Suppressor macrophage treated with lipopolysaccharide for 4 hours (primary cell): ENCODE data around the gene BCOR.

Source experiments
- DNase-seq: peaks from one replicate; pipeline ENCODE4 v3.0.0-alpha.2; 2020

BCOR gene

DNA sequence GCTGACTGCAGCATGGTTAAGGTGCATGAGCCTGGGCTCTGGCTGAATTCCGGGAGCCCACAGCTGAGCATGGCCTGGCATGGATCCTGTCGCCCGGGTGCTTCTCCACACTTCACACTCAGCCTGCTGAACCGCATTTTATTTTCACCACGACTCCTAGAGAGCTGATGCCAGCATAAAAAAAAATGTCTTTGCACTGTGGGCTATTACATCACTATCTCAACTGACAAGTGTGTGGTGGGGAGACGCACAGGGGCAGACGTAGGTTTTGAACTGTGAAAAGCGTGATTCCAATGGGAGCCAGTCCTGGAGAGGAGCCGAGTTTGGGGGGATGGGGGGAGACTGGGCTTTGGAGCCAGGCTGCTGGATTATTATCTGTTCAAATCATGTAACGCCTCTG is 36.8 kb downstream of the BCOR start:
- DNase-seq: no peak

DNA sequence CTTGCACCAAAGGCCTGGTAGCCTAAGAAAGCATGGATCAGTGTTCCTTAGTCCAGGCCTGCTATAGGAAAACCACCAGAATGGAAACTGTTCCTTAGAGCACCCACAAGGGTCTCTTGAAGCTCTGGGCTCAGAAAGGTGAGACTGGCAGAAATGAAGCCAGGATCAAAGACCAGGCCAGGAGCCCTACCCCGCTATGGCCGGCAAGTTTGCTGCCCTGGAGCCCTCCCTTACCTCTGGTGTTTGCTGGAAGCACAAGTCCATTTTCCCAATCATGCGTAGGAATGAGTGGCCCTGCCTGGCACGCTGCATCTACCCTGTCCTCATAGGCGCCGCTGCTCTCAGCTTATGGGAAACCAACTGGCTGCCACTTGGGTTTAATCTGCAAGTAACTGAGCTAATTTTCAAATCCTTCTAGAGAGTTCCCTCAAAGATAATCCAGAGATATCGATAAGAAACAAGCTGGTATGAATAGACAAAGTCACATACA is 37.4 kb downstream of the BCOR start:
- DNase-seq: no peak

DNA sequence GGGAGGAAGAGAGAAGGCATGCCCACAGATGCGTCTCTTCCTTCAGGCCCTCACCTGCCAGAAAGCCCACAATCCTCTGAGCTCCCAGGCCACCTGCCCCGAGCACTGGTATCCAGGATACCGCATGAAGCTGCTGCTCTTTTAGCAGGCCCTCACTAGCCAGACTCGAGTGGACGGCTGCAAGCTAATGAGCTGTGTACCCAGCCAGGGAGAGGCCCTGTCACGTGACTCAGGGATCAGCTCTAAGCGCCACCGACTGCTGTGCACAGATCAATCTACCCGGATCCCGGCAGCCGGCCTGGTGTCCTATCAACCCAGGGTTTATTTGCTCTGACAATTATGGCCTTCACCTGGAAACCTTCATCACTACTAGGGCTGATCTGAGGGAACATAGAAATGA is 39.0 kb downstream of the BCOR start:
- no peak for DNase-seq

DNA sequence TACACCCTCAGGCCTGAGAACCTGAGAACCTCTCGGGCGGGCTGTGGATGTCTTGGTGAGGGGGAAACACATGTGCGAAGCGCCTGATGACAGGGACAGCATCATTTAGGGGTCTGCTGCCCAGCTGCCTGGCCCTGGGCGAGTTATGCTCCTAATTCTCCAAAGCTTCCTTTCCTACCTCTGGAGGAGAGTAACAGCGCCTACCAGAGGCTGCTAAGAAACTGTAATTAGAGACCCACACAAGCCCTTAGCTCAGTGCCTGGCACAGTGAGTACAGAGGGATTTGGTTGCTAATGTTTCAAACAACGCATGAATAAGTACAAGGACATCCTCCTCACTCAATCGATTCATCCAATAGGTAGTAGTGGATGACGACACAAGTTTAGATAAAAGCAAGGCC is 40.4 kb downstream of the BCOR start:
- DNase-seq: no peak

DNA sequence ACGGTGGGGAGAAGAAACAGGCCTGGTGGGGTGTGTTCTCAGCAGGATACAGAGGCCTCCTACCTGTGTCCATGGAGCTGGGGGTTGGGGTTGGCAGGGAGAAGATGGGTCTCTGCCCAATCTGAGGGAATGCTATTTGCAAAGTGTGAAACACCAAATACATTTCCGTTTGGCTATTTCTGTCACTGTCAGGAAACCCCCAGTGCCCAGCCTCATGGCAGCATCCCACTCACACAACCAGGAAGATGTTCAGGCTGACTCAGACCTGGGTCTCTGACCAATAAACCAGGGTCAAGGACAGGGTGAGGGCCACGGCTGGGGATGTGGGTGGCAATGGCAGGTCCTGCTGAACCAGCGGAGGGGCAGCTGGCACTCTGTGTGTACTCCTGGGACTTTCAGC is 41.3 kb downstream of the BCOR start:
- peak; percentile 40 for DNase-seq

DNA sequence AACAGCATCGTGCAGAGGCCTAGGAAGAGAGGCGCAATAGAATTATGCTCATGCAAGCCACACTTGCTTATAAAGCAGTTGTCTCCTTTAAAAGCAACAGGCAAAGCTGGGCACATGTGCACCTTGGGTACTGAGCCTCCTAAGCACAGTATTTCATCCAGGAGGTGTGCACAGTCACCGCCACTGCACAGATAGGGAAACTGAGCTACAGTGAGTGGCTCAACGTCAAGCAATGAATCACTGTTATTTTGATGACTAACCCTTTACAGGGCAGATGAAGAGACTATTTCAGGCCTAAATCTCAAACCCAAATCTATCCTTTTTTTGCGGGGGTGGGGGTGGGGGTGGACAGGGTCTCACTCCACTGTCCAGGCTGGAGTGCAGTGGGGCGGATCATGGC is 42.3 kb downstream of the BCOR start:
- no peak for DNase-seq

DNA sequence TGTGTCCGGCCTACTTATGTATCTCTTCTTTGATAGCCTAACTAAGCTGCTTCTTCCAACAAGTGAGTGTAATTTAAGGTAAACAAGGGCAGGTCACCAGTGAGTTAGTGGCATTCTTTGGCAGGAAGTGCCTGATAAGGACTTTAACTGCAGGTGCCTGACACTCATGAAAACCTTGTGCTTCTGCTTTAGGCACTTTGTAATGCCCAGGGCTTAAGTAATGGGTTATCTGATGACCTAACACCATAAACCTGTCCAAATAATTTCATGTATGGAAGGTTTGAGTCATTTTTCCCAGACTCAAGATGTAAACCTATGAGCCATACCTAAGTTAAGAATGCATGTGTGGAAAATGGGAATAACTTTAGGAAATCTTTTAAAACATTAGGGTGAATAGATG is 43.0 kb downstream of the BCOR start:
- DNase-seq: no peak

DNA sequence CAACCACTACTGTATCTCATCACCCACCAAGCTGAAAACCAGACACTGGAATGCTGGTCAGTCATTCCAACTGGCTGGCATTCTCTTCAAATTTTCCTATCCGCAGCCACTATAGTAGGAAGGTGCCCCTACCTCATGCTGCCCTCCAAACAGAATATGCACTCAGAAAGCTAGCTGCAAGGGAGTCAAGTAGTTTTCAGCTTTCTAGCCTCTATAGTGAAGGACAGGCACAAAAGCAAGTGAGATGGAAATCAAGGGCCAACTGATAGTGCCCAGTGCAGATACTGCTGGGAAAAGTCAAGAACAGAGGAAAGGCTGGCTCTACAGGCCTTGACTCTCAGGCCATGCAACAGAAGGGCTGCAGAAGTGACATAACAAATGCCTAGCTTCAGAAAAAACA is 47.2 kb downstream of the BCOR start:
- DNase-seq: no peak

DNA sequence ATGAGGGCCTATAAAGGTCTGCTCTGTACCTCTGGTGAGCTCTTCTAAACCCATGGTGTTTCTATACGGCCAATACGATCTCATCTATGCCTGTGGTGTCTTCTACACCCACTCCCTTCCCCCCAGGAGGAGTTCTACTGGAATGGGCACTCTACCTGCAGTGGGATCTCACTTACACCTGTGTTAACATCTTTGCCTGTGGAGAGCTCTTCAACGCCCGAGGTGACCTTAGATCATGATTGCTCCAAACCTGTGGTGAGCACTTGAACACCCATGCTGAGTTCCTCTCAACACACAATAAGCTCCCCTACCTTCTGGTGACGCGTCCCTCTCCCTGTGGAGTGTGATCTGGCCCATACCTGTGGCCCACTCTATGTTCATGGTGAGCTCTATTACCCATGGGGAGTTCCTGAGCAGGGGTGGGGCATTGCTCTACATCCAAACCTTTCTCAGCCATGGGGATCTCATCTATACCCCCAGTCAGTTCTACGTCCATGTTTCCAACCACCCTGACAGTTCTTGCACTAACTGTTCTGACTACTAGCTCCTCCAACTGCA is 48.6 kb downstream of the BCOR start:
- no peak for DNase-seq

DNA sequence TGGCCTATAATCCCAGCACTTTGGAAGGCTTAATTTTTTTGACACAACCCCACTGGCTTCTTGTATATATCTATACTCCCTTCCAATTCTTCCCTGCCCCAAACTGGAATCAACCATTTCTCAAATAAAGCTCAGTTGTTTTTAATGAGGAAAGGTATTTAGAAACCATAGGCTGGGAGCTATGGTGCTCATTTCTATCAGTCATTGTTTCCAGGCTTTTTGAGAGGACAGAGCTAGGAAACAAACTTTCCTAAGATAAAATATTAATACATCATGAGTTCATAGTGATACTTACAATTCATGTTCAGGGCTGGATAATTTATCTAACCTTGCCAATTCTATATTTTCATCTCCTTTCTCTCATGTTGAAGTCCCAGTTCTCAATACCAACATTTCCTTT is 50.3 kb downstream of the BCOR start:
- DNase-seq: no peak

DNA sequence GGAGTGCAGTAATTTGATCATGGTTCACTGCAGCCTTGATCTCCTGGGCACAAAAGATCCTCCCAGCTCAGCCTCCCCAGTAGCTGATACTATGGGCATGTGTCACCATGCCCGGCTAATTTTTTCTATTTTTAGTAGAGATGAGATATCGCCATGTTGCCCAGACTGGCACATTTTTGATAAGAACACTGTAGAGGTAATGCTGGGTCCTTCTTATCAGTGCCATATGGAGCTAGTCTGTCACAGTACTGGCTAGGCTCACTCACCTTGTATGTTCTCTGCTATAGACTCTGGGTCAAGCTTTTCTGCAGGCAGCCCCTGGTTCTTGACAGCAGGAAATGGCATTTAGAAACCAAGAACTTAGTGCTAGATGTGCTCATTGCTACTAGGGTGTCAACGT is 53.9 kb downstream of the BCOR start:
- no peak for DNase-seq

DNA sequence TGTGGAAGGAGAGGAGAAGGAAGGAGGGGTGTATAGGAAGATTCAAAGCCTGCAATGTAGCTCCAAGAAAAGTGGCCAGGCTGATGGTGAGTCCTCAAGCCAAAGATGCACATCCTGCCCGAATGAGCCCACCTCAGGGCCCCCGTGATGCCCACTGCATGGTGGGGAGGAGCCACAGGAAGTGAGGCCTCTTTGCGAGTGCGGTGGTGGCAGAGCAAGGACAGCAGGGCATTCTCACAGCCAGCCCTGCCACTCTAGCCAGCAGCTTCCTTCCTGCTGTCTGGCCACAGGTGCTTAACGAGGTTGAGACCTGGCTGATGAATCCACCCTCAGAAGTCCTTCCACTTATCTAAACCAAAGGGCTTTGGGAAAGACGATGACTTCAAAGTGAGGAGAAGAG is 55.8 kb downstream of the BCOR start:
- DNase-seq: no peak

DNA sequence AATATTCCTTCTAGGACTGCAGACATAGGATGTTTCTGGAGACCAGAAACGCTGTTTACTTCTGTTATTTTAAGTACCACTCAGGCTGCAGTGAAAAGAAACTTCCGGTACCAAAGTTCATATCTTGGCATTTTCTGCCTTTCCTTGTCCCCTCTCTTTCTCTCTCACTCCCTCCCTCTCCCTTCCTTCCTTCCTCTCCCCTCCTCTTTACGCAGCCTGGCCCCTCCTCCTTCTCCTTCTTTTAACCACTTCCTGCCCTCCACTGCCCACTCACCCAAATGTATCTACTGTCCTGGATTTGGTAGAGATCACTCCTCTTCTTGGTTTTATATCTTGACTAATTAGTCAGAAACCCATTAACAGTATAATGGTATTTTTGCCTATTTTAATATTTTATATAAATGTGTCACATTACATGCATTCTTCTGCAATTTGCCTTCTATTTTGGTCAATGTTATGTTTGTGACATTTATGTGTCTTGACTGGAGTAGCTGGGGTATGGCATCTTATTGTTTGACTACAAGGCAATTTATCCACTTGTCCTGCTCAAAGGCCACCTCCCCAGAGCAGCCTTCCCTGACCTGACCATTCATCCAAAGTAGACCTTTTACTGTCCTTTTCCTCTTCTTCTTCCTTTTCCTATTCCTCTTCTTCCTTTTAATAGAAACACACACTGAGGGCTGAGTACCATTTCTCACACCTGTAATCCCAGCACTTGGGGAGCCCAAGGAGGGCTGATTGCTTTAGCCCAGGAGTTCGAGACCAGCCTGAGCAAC is 56.9 kb downstream of the BCOR start:
- no peak for DNase-seq

DNA sequence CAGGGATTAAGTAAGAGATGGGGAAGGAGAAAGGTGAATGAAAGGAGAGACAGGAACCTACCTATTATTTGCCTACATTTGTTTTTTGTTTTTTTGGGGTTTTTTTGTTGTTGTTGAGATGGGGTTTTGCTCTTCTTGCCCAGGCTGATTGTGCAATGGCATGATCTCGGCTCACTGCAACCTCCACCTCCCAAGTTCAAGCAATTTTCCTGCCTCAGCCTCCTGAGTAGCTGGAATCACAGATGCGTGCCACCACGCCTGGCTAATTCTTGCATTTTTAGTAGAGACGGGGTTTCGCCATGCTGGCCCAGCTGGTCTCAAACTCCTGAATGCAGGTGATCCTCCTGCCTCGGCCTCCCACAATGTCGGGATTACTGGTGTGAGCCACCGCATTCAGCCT is 57.9 kb downstream of the BCOR start:
- no peak for DNase-seq

DNA sequence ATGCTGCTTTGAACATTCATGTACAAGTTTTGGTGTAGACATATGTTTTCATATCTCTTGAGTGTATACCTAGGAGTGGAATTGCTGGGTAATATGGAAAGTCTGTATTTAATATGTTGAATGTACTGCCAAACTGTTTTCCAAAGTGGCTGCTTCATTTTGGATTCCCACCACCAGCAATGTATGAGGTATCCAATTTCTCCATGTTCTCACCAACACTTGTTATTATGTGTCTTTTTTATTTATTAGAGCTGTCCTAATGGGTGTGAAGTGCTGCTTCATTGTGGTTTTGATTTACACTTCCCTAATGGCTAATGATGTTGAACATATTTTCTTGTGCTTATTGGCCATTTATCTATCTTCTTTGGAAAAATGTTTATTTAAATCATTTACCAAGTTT is 60.4 kb downstream of the BCOR start:
- DNase-seq: no peak

DNA sequence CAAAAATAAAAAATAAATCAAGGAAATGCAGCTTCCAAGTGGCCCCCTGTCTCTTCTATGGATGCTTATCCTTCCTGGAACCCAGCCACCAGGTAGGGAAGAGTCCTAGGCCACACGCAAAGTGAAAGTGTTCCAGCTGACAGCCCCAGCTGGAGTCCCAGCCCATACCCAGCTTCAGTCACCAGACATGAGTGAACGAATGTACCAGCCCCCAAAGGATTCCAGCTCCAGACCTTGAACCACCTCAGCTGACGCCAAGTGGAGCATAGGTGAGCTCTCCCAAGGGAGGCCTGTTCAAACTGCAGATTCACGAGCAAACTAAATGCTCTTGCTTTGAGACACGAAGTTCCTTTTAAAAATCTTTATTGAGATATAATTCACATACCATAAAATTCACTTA is 62.0 kb downstream of the BCOR start:
- DNase-seq: no peak

DNA sequence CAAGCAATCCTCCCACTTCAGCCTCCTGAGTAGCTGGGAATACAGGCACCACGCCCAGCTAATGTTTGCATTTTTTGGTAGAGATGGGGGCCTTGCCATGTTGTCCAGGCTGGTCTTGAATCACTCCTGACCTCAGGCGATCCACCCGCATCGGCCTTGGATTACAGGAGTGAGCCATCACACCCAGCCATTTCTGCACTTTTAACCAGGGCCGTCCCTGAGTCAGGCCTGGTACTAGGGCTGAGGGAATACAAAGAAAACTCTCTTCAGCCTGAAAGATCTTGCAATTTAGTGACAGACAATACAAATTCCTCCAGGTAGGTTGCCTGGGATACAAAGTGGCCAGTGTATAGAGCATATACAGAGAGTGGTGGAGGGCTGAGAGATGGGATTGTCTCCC is 65.8 kb downstream of the BCOR start:
- DNase-seq: no peak

DNA sequence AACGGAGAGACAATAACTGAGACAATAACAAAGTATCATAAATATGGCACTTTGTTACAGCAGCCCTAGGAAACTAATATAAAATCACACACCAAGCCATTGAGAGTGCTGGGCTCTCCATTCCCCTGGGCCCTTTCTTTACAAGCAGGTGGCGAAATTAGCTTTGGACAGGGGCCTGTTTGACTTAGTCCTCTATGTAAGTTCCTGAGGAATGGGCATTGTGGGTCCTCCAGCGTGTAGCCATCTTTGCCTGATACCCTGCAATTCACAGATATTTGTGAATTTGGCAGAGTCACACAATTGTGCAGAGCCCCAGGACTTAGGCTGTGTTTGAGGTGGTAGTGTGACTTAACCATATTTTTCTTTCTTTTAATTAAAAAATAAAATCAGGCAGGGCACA is 67.6 kb downstream of the BCOR start:
- DNase-seq: no peak

DNA sequence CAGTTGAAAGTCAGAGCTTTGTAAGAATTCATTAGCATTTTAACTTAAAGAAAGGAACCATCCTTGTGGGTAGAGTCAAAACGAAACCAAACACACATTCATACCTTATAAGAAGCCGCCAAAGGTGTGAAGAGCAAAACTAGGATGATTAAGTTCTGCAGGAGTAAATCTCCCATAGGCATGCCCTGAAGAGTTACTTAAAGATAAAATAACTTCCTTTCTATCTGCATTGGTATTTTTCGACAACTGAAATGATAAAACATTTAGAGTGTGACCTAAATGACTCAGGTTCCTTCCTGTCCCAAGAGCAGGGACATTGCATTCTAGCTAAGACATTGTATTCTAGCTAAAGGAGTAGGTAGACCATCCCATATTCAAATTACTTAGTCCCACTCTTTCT is 75.3 kb downstream of the BCOR start:
- no peak for DNase-seq

DNA sequence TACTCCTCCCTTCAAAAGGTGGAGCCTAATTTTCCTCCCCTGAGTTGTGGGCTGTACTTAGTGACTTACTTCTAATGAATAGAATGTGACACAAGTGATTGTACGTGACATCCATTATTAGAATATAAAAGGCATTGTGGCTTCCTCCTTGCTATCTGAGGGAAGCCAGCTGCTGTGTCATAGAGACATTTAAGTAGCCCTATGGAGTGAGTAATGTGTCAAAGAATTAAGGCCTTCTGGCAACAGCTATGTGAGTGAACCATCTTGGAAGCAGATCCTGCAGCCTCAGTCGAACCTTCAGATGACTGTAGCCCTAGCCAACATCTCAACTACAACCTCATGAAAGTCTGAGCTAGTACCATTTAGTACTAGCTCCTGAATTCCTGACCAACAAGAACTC is 76.1 kb downstream of the BCOR start:
- DNase-seq: no peak

DNA sequence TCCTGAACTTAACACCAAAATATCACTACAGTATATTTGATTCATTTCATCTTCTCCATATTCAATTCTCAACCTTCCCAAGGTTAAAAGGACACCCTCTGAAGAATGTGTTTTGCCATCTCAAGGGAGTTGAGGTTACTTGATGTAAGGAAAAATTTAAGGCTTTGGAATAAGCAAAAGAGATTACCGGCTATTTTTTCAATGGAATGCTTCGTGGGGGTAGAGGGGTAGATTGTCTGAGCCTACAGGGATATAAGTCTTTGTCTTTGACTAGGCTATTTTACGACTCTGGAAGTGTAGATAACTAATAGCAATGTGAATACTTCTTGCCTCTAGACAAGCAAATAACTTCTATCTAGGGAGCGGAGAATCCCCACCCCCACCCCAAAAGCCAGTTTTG is 78.2 kb downstream of the BCOR start:
- DNase-seq: no peak

DNA sequence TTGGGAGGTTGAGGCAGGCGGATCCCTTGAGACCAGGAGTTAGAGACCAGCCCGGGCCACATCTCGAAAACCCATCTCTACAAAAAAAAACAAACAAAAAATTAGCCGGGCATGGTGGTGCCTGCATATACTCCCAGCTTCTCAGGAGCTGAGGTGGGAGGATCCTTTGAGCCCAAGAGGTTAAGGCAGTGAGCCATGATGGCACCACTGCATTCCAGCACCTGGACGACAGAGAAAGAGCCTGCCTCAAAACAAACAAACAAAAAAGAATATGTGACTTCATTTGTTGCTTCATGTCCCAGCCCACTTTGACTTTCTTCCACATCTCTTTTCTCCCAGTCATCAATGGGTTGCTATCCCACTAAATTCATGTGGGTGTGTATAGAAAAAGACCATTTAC is 79.7 kb downstream of the BCOR start:
- no peak for DNase-seq

DNA sequence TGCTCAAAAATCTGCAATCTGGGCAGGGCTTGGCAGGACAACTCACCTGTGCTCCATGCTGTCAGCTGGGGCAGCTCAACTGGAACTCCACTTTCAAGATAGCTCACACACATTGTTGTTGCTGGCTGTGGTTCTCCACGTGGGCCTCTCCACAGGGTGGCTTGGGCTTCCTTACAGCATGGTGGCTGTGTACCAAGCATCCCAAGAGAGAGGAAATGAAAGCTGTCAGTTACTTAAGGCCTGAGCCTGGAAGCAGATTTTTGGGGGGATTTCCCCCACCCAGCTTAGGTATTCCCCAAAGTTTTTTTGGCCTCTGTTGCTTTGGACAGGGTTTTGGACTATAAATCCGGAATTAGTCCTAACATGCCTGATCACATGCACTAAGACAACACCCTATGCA is 81.0 kb downstream of the BCOR start:
- DNase-seq: no peak

DNA sequence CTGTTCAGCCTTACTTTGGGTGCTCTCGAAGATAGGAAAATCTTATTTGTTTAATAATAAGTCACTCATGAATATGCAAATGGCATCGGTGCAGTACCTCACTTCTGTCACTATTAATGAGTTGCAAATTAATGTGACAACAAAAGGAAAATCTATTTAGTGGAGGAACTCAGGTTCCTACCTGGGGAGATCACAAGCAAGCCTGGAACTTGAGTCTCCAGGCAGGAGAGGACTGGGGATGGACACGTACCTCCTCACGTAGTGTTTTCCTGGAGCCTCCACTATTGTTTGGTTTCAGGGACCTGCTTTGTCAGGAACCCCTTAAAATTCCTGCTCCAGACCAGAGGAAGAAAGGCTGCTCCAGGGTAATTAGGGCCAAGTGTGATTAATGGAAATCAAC is 82.1 kb downstream of the BCOR start:
- no peak for DNase-seq
